ENCODE results near the gene KCNK10. TPM values are rescaled to one million over a fixed set of nuclear protein-coding genes. Genes with fewer than 3 reads are reported as not detected.

Gene KCNK10
- total and polyA plus RNA-seq, 10 of the 15 experiments (the other 5 are each of a cell fraction or from before 2014, with no cell fraction given), result 0.01 to 0.06 (median 0.02) TPM; not detected in 7

DNA sequence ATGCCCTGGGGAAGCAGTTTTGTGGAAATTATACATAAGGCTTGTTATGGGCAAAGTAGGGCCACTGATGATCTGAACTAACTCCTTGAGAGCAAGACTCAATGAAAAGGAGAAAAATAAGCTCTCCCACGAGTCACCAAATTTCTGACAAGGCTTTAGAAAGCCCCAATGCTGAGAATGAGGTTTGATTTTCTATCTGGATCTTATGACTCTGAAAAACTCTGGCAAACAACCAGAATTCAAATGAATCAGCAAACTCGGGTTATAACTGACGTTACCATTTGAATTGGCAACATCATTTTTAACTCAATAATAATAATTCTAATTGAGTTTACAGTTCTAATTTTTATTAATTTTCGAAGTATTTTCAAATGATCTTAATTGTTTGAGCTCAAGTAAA, 79.1 kb downstream of the KCNK10 start:
- ATAC-seq (no peak), FAIRE-seq (no peak), DNase-seq (ENCODE audit: low read depth, low spot score) (no peak)
- intact Hi-C loops (cut with micrococcal nuclease; ENCODE audit: unreplicated experiment) (no loop called here), in situ Hi-C loops (cut with MboI) (no loop called here)
- WGBS (ENCODE audit: insufficient coverage, insufficient replicate concordance, low lambda C conversion rate, missing lambda C conversion rate), result 0% methylated on average over 4 of the region's 4 CpGs
- Histone ChIP-seq H3K4me1 (ENCODE audit: control insufficient read depth, insufficient read depth, low read length) (no peaks in the 10 kb centered on the region), H3K79me2 (ENCODE audit: control insufficient read depth, insufficient read depth, low read length) (no peaks in the 10 kb centered on the region), H3K27me3 (replicated peaks in 1 of 2; ENCODE audit: control insufficient read depth in 2 of 2, insufficient read depth in 2 of 2, low read length in 1 of 2) (no peaks in the 10 kb centered on the region), H4K20me1 (ENCODE audit: control insufficient read depth, insufficient read depth) (no peaks in the 10 kb centered on the region), H2AFZ (ENCODE audit: control insufficient read depth, low read depth, low read length) (no peak overlapping the region), H3K27ac (ENCODE audit: control insufficient read depth, insufficient read depth) (no peak overlapping the region), H3K4me3 (no peak overlapping the region), H3K9ac (ENCODE audit: control insufficient read depth, insufficient read depth, low read length) (no peak overlapping the region), H3K4me2 (ENCODE audit: control insufficient read depth, insufficient read depth) (no peak overlapping the region), H3K36me3 (ENCODE audit: control insufficient read depth in 2 of 2, insufficient read depth in 2 of 2, low read length in 1 of 2) (no peaks in the 10 kb centered on the region), H3K9me3 (replicated peaks; ENCODE audit: control insufficient read depth, insufficient read depth, low read length) (no peaks in the 10 kb centered on the region)
- CTCF ChIA-PET, result interaction anchor here (1.6 kb wide), 1 partner anchor 8 kb away, joined by 5 read pairs; no protein-coding TSS in a partner anchor
- RAD21 ChIA-PET (ENCODE audit: unreplicated experiment), result no interaction called here
- TF ChIP-seq NFYB (IDR thresholded peaks at IDR 0.05; ENCODE audit: insufficient read depth, low read depth, low read length) (no peak), ZNF207 (IDR thresholded peaks at IDR 0.05; ENCODE audit: borderline replicate concordance) (no peak), KAT2A (conservative IDR thresholded peaks at IDR 0.05; ENCODE audit: control insufficient read depth, low read depth, low read length) (no peak), SIN3A (IDR thresholded peaks at IDR 0.05; ENCODE audit: low read depth, low read length) (no peak)
- TF ChIP-seq, protein P1, sequence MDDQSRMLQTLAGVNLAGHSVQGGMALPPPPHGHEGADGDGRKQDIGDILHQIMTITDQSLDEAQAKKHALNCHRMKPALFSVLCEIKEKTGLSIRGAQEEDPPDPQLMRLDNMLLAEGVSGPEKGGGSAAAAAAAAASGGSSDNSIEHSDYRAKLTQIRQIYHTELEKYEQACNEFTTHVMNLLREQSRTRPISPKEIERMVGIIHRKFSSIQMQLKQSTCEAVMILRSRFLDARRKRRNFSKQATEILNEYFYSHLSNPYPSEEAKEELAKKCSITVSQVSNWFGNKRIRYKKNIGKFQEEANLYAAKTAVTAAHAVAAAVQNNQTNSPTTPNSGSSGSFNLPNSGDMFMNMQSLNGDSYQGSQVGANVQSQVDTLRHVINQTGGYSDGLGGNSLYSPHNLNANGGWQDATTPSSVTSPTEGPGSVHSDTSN (IDR thresholded peaks at IDR 0.05; ENCODE audit: insufficient replicate concordance, low read depth, low read length), result no peak
- no TSS peak for BruUV-seq (replicated peaks)
- SMC1A ChIA-PET (ENCODE audit: uncharacterized antibody, unreplicated experiment), result no interaction called here
- POLR2A ChIA-PET, result no interaction called here

DNA sequence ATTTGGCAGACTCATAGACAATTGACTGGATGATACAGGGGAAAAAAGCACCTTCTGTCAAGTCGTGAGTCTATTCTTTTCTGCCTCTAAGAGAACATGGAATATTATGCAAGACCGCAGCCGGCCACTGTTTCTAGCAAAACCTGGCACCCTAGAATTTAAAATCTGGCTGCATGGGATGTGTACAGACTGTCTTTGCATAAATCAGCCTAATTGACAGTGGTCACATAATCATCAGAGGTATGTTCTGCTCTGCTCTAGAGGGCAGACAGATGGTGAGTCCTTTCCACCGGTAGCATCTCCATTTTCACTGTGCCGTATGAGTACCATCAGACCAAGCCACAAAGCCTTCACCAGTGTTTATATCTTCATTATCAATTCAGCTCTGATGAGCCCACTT, 80.6 kb downstream of the KCNK10 start:
- Histone ChIP-seq H3K4me2 (ENCODE audit: control insufficient read depth, insufficient read depth) (no peak overlapping the region), H3K36me3 (ENCODE audit: control insufficient read depth in 2 of 2, insufficient read depth in 2 of 2, low read length in 1 of 2) (no peaks in the 10 kb centered on the region), H3K27me3 (replicated peaks in 1 of 2; ENCODE audit: control insufficient read depth in 2 of 2, insufficient read depth in 2 of 2, low read length in 1 of 2) (no peaks in the 10 kb centered on the region), H3K9ac (ENCODE audit: control insufficient read depth, insufficient read depth, low read length) (no peak overlapping the region), H4K20me1 (ENCODE audit: control insufficient read depth, insufficient read depth) (no peaks in the 10 kb centered on the region), H3K4me1 (ENCODE audit: control insufficient read depth, insufficient read depth, low read length) (no peaks in the 10 kb centered on the region), H3K79me2 (ENCODE audit: control insufficient read depth, insufficient read depth, low read length) (no peaks in the 10 kb centered on the region), H3K27ac (ENCODE audit: control insufficient read depth, insufficient read depth) (no peak overlapping the region), H3K4me3 (no peak overlapping the region), H3K9me3 (replicated peaks; ENCODE audit: control insufficient read depth, insufficient read depth, low read length) (no peaks in the 10 kb centered on the region), H2AFZ (ENCODE audit: control insufficient read depth, low read depth, low read length) (no peak overlapping the region)
- ChIA-PET CTCF (interaction anchor here (1.6 kb wide), 1 partner anchor 8 kb away, joined by 3 read pairs; no protein-coding TSS in a partner anchor), SMC1A (ENCODE audit: uncharacterized antibody, unreplicated experiment) (no interaction called here), POLR2A (no interaction called here), RAD21 (ENCODE audit: unreplicated experiment) (no interaction called here)
- DNase-seq (ENCODE audit: low read depth, low spot score), result no peak
- no peak for ATAC-seq
- FAIRE-seq, result no peak
- intact Hi-C loops (cut with micrococcal nuclease; ENCODE audit: unreplicated experiment), result no loop called here
- no TSS peak for BruUV-seq (replicated peaks)
- in situ Hi-C loops (cut with MboI), result no loop called here
- 43% methylated on average over 5 of the region's 5 CpGs for WGBS (ENCODE audit: insufficient coverage, insufficient replicate concordance, low lambda C conversion rate, missing lambda C conversion rate)
- TF ChIP-seq MYB (IDR thresholded peaks at IDR 0.05; ENCODE audit: borderline replicate concordance, low read depth, low read length), result no peak
- no peak for TF ChIP-seq BRCA1 (IDR thresholded peaks at IDR 0.05; ENCODE audit: low read depth, low read length)
- TF ChIP-seq NR2C2 (IDR thresholded peaks at IDR 0.05; ENCODE audit: borderline replicate concordance, control insufficient read depth, insufficient read length, low read depth), result no peak
- TF ChIP-seq, protein P2, sequence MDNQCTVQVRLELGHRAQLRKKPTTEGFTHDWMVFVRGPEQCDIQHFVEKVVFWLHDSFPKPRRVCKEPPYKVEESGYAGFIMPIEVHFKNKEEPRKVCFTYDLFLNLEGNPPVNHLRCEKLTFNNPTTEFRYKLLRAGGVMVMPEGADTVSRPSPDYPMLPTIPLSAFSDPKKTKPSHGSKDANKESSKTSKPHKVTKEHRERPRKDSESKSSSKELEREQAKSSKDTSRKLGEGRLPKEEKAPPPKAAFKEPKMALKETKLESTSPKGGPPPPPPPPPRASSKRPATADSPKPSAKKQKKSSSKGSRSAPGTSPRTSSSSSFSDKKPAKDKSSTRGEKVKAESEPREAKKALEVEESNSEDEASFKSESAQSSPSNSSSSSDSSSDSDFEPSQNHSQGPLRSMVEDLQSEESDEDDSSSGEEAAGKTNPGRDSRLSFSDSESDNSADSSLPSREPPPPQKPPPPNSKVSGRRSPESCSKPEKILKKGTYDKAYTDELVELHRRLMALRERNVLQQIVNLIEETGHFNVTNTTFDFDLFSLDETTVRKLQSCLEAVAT (IDR thresholded peaks at IDR 0.05), result no peak
- no peak for TF ChIP-seq MEF2A (IDR thresholded peaks at IDR 0.05; ENCODE audit: insufficient read depth, low read depth, low read length)
- no peak for TF ChIP-seq EP300 (IDR thresholded peaks at IDR 0.05; ENCODE audit: borderline replicate concordance in 1 of 2, control insufficient read depth in 1 of 2, low read depth in 2 of 2, low read length in 2 of 2)
- TF ChIP-seq, protein P3, sequence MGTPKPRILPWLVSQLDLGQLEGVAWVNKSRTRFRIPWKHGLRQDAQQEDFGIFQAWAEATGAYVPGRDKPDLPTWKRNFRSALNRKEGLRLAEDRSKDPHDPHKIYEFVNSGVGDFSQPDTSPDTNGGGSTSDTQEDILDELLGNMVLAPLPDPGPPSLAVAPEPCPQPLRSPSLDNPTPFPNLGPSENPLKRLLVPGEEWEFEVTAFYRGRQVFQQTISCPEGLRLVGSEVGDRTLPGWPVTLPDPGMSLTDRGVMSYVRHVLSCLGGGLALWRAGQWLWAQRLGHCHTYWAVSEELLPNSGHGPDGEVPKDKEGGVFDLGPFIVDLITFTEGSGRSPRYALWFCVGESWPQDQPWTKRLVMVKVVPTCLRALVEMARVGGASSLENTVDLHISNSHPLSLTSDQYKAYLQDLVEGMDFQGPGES (IDR thresholded peaks at IDR 0.05), result no peak
- TF ChIP-seq KDM1A (IDR thresholded peaks at IDR 0.05; ENCODE audit: borderline replicate concordance), result no peak
- TF ChIP-seq BCL11A (IDR thresholded peaks at IDR 0.05; ENCODE audit: low read depth, low read length), result no peak
